ENCODE measurements around the gene LSM7.

The LSM7 gene

DNA sequence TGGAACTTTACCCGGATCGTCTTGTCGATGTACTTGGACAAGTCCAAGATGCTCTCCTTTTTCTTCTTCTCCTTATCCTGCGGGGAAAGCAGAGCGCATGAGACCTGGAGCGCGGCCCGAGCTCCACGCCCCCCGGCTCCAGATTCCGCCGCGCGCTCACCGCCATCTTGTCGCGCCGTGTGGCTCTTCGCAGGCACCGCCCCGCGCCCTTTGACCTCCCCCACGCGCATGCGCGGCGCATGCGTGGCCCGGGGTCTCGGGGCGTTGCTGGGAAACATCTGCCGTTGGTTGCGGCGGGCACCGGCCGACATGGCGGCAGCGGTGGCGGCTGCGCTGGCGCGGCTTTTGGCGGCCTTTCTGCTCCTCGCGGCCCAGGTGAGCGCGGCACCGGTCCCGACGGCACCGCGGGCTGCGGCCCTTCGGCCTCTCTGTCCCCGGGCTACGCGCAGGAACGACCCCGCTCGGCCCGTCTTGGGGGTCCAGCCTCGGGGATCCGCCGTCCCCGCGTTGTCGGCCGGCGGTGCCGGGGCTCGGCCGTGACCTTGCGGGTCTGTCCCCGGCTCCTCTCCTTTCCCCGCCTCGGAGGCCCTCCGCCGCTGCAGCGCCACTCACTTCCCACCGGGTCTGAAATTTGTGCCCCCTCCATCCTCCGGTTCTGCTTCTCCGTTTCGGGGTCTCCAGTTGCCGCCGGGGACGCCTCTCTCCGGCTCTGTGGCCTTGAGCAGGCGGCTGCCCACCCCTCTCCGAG, at the start of gene LSM7, which contains the start of gene SPPL2B:
LSM7 (minus strand) TSS at position 186 of the 748 bp plus-strand sequence; CDS start at position 166, 20 bp downstream.
SPPL2B (plus strand) TSS at position 284 of the 748 bp plus-strand sequence; CDS start at position 310, 26 bp downstream.
- peak; percentile 81 for DNase-seq (ENCODE audit: low spot score)

DNA sequence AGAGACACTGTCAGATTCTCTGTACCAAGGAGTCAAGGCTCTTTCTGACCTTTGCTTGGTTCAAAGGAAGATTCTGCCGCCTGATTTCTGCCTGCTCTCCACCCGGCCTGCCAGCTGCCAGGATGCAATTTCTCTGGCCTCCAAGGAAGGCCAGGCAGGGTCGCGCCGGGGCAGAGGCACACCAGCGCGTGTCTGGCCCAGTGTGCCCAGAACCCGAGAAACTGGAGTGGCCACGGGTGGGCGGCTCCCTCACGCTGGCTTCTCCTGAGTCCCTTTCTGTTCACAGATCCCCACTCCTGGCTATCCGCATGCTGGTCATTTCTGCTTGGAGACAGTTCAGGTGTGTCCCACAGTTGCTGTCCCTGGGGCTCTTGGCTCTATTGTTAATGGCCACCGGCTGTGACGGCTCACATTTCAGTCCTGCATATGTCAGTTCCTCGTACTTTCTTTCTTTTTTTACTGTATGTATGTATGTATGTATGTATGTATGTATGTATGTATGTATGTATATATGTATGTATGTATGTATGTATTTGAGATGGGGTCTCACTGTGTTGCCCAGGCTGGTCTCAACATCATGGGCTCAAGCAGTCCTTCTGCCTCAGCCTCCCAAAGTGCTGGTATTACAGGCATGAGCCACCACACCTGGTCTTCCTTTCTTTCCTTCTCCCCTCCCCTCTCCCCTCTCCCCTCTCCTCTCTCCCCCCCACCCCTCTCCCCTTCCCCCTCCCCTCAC, 48.6 kb upstream of the LSM7 start:
- no peak for DNase-seq (ENCODE audit: low spot score)

DNA sequence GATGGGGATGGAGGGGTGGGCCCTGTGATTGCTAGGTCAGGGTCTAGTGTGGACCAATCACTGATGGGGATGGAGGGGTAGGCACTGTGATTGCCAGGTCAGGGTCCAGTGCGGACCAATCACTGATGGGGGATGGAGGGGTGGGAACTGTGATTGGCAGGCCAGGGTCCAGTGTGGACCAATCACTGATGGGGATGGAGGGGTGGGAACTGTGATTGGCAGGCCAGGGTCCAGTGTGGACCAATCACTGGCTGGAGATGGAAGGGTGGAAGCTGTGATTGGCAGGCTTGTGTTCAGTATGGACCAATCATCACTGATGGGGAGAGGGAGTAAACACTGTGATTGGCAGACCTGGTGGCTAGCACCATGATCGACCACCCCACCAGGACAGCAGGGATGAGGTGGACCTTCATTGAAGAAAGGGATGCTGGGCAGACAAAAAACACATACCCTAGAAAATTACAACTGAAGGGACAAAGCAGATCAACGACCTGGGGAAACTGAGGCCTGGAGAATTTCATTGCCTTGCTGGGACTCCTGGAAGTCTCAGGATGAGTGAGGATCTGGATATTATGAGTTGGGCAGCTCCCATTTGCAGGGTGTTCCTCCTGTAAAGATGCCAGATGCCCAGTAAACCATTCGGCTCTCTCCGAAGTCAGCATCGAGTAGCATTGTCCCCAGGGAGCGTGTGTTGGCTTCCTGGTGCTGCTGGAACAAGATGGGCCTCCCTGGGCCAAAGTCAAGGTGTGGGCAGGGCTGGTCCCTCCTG, 47.2 kb upstream of the LSM7 start:
- DNase-seq (ENCODE audit: low spot score), result no peak

DNA sequence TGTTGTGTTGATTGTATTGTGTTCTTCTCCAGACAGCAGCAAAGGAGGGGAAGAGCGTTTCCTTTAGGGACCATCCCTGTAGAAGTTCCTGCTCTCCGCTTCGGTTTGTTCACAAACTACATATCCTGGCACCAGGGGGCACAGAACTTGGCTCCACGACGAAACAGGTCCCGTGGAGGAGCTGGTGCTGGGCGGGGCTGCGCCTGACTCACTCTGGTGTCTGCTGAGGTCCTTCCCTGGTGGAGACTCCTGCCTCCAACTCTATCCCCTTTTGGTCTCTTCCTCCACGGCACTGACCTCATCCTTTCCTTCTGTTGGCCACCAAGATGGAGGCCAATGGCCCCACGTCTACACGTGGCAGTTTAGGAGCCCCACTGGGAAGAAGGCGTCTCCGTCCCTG, 46.4 kb upstream of the LSM7 start:
- no peak for DNase-seq (ENCODE audit: low spot score)

DNA sequence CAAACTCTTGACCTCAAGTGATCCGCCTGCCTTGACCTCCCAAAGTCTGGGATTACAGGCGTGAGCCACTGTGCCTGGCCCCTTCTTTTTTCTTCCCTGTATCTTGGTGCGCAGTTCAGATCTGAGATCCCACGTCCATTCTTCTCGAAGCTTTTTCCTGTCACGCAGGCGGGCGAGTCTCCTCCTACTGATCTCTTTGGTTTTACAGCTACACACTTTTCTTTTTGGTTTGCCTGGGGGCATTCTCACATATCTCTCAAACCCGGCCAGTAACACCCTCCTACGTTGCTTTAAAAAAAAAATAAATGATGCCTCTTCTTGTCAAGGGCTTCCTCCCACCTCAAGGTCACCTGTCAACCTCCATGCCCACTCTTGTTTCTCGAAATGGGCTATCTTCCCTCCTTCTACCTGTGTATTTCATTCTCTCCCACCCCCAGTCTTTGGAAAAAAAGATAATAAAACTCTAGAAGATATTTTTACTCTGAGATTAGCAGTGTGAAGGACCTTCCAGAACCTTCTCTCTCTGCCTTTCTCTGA, 43.8 kb upstream of the LSM7 start:
- DNase-seq (ENCODE audit: low spot score), result no peak

DNA sequence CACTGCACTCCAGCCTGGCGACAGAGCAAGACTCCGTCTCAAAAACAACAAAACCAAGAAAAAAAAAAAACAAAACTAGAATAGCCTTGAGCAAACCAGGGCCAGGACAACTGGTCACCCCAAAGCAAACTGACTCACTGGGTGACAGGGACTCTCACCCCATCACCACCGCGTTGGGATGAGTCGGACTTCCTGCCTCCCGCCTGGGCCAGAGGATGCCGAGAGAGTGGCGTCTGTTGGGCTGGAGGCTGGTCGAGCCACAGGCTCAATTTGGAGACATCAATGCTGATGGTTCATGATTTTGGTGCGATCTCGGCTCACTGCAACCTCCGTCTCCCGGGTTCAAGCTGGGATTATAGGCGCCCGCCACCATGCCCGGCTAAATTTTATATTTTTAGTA, 43.3 kb upstream of the LSM7 start:
- no peak for DNase-seq (ENCODE audit: low spot score)

DNA sequence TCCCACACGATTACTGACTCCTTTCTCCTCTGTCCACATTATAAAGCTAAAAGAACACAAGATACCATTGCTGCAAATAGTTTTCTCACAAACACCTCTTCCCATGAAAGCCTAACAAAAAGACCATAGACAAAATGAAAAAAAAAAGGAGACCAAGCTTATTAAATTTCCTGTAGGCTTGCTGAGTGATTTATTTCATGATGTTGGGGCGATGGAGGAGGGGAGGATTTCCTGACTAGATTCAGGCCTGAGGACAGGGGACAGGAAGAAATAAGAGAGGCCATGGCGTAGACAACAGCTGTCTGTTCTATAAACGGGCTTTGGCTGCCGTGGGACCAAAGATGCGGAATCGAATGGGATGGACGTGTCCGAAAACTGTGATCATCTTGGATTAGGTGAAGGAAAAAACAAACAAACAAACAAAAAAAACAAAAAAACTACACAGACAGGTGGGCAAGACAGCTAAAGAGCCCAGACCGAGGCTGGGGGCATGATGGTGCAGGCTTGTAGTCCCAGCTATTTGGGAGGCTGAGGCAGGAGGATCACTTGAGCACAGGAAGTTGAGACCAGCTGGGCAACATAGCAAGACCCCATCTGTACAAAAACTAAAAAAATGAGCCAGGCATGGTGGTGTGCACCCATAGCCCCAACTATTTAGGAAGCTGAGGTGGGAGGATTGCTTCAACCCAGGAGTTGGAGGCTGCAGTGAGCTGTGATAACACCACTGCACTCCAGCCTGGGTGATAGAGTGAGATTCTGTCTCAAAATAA, 37.0 kb upstream of the LSM7 start:
- DNase-seq (ENCODE audit: low spot score), result no peak

DNA sequence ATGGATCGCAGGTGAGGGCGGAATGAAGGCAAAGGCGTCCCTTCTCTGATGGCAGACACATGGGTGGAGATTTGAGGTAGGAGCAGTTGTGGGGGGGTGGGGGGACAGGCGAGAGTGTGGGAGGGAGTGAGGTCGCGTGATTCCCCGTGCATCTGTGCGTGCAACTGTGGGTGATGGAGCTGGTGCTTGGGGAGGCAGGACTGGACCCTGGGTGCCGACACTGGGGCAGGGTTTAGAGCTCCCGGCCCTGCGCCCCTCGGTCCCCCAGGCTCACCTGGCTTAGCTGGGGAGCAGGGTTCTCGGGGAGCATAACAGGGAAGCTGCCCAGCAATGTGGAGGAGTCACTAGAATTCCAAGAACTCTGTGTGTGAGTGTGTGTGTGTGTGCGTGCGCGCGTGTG, 35.0 kb upstream of the LSM7 start:
- DNase-seq (ENCODE audit: low spot score), result no peak

DNA sequence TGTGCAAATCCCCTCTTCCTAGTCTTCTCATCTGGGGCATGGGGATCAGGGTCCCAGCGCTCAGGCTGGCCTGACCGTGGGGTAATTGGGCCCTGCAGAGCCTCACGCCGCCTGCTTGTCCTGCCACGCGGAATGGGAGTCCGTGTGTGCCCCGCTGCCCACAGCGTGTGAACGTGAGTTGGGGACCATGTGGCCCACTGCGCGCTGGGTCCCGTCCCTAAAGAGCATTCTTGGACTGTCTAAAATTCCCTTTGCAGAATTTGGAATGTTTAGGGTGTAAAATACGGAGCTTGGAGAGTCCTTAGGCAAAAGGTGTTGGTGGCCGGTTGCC, 34.5 kb upstream of the LSM7 start:
- no peak for DNase-seq (ENCODE audit: low spot score)

DNA sequence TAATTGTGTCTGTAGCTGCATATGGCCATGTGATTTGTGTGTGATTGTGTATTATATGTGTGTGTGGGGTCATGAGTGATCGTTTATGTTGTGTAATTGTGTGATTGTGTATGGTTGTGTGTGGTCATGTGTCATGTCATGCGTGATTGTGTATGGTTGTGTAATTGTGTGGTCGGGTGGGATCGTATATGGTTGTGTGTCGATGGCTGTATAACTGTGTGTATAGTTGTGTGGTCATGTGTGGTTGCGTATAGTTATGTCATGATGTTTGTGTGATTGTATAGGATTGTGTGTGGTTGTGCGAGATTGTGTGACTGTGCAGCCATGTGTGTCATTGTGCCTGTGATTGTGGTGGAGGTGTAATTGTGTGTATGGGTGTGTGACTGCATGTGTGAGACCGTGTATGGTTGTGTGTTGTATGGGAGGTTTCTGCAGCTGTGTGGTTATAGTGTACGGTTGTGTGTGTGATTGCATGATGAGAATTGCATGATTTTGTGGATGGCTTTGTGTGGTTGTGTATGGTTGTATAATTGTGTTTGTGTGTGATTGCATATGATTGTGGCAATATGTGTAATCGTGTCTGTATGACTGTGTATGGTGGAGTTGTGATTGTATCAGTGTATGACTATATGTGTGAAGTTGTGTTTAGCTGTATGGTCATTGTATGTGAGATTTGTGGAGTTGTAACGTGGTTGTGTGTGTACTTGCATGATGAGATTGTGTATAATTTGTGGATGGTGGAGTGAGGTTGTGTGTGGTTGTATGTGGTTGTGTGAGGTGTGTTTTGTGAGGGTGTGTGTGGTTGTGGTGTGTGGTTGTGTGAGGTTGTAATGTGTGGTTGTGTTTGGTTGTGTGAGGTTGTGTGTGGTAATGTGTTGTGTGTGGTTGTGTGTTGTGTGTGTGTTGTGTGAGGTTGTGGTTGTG, 33.9 kb upstream of the LSM7 start:
- no peak for DNase-seq (ENCODE audit: low spot score)

DNA sequence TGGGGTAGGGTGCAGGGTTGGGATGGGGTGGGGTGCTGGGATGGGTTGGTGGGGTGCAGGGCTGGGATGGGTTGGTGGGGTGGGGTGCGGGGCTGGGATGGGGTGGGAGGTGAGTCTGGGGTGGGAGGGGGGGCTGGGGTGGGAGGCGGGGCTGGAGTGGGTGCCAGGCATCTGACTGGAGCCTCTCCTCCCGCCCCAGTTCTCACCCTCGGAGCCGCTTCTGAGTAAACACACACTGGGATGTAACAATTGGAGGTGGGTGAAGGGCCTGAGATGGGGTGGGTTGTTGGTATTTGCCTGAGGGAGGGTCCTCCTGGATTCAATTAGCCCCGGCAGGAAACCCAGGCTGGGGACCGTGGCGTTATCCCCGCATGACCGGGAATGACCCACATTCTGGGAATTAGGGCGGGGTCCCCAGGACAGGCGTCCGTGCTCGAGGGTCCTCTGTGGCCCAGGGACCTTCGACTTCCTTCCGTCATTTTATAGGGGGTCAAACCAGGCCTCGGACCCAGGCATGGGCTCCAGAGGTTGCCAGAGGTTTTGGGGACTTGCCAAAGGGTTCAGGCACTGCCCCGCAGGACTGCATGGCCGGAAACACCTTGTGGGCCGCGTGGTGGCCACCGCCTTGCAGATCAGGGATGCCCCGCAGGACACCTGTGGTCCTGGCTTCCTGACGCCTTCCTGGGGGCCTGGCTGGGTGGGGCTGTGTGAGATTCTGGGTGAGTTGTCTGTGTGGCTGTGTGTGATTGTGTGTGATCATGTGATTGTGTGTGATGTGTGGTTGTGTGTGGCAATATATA, 33.1 kb upstream of the LSM7 start:
- no peak for DNase-seq (ENCODE audit: low spot score)

DNA sequence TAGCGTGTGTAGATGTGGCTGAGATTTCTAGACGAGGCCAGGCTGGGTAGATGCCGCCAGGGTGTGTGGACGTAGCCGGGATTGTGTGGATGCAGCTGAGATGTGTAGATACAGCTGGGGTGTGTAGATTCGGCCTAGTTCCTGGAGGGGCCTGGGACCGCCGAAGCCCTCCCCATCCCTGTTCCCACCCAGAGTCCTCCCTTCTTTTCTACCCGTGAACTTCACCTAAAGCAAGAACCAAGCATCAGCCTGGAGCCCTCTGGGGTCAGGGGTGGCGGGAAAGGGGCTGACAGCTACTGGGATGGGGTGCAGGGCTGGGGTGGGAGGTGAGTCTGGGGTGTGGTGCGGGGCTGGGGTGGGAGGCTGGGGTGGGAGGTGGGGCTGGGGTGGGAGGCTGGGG, 32.4 kb upstream of the LSM7 start:
- DNase-seq (ENCODE audit: low spot score), result no peak

DNA sequence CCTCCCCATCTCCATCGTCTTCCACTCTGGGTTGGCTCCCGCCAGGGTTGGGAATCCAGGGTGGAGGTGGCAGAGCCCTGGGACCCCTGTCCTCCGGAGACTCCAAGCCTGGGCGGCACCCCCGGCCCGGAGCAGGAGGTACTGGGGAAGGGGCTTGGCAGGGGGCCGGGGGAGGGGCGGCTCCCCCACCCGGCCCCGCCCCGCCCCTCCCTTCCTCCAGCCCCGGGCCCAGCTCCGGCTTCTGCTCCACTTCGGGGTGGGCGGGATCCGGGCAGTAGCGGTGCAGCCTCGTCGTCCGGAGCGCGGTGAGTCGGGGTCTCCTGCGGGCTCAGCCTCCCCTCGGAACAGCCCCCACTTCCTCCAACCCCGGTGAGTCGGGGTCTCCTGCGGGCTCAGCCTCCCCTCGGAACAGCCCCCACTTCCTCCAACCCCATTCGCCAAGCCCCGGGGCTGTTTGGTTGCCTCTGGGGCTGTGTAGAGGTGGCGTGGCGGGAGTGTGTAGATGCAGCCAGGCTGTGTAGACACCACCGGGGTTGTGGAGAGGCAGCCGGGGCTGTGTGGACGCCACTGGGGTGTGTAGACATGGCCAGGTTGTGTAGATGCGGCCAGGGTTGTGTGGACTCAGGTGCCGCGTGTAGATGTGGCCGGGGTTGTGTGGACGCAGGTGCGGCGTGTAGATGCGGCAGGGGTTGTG, 31.8 kb upstream of the LSM7 start, which contains the start of gene TMPRSS9:
TMPRSS9 (plus strand) TSS at position 274 of the 694 bp plus-strand sequence. CDS start 29,521 bp downstream, outside the sequence.
- DNase-seq (ENCODE audit: low spot score), result no peak

DNA sequence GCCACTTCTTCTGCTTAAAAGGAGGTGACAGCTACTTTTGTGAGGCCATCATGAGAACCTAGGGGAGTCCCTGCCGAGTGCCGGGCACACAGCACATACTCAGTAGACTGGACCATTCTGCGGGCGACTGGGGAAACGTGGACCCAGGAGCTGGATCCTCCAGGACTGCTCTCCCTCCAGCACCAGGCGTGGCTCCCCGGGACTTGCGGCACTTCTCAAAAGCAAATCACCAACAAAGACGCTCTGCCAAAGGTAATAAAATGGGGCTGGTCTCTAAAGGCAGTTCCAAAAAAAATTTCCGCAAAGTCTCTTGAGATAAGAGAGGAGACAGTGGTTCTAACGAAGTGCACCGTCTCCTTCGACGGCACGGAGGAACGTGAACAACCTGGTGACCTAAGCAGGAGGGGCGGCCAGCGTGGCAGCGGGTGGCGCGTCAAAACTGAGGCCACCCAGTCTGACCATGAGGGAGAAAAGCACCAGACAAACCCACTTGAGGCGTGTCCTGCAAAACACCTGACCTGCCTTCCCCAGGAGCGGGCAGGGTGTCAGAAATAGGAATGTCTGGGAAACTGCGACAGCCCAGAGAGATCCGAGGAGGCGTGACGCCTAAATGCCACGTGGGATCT, 30.3 kb upstream of the LSM7 start:
- no peak for DNase-seq (ENCODE audit: low spot score)

DNA sequence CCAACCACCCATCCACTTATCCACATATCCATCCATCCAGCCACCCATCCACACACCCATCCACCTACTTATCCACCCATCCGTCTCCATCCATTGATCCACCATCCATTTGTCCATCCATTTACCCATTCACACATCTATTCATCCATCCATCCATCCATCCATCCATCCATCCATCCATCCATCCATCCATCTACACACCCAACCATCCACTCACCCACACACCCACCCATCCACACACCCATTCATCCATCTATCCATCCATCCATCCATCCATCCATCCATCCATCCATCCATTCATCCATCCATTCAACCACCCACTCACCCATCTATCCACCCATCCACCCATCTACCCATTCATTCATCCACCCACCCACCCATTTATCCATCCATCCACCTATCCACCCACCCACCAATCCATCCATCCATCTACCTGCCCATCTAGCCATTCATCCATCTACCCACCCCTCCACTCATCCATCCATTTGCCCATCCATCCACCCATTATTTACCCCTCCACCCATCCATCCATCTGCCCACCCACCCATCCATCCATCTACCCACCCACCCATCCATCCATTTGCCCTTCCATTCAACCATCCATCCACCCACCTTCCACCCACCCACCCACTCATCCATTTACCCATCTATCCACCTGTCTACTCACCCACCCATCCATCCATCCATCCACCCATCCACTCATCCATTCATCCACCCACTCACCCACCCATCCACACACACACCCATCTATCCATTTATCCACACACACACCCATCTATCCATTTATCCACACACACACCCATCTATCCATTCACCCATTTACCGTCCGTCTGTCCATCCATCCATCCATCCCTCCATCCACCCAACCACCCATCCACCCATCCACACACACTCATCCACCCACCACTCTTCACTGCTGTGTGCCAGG, 29.2 kb upstream of the LSM7 start:
- no peak for DNase-seq (ENCODE audit: low spot score)

DNA sequence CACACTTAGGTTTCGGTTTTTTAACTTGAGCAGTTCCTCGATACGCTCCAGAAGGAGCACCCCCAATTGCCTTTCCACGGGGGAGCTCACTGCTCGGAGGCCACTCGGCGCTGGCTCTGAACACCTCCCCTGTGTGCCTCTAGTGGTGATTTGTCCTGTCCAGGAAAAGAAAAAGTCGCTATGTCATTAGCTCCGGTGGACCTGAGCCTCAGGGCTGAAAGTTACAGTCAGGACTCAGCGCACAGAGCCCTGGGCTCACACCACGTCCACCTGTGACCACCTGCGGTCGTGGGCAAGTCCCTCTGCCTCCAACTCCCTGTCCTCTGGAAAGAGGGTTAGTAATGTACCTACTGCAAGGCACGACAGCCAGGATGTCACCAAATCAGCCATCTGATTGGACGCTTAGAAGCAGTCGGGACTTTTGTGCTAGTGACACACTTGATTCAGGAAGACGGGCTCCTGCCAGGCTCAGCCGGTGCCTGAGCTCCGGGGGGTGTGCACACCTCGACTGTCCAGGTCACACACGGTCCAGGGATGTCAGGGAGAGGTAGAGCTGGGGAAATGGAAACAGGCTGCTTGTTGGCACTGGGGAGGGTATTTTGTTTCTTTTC, 27.8 kb upstream of the LSM7 start:
- DNase-seq (ENCODE audit: low spot score), result peak; percentile 39

Measured in cerebellar cortex (tissue), 1 donor.